ENCODE measurements around the gene CTNNB1.

Gene CTNNB1

DNA sequence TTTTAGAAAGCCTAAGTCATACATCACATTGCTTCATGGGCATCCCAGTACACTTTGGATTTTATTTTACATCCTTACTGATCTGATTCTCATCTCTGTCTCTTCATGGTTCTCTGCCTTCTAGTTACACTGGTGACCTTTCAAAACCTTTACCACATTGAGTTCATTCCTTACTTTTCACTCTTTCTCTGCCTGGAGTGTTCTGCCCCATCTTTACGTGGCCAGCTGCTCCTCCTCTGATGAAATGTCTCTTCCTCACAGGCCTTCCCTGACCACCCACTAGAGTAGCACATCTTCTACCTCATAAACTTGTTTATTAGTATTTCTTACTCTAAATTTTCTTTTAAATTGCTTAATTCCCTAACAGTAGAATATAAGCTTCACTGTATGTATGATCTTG is 17.7 kb downstream of the CTNNB1 start:
- DNase-seq = no peak

- DNase-seq = no peak
These were observed 20.1 kb downstream of the CTNNB1 start for GRCh38 chr3:41219424-41219823.

GRCh38 chr3:41220906-41221677 is 21.8 kb downstream of the CTNNB1 start:
- no peak for DNase-seq

GRCh38 chr3:41222012-41222411 is 22.7 kb downstream of the CTNNB1 start:
- DNase-seq = no peak

DNA sequence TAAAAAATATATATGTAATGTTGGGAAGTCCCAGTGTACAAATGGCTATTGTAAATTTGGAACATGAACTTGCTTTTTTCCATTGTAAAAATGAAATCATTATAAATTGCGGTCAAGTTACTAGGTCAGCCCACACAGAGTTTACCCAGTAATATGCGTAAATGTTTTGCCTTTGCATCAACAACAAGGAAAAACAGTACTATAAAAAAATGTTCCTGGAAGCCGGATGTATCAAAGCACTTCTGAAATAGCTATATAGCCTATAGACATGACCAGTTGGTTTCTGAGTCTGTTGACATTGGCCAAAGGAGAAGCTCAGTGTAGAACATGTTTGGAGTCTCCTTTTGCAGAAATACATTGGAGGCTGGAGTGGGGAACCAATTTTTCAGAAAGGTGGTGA is 23.2 kb downstream of the CTNNB1 start:
- no peak for DNase-seq

- DNase-seq = no peak
These were observed 23.8 kb downstream of the CTNNB1 start for GRCh38 chr3:41223078-41223477.

GRCh38 chr3:41223691-41224090 is 24.4 kb downstream of the CTNNB1 start:
- no peak for DNase-seq

DNA sequence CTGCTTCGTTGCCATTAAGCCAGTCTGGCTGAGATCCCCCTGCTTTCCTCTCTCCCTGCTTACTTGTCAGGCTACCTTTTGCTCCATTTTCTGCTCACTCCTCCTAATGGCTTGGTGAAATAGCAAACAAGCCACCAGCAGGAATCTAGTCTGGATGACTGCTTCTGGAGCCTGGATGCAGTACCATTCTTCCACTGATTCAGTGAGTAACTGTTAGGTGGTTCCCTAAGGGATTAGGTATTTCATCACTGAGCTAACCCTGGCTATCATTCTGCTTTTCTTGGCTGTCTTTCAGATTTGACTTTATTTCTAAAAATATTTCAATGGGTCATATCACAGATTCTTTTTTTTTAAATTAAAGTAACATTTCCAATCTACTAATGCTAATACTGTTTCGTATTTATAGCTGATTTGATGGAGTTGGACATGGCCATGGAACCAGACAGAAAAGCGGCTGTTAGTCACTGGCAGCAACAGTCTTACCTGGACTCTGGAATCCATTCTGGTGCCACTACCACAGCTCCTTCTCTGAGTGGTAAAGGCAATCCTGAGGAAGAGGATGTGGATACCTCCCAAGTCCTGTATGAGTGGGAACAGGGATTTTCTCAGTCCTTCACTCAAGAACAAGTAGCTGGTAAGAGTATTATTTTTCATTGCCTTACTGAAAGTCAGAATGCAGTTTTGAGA is 25.0 kb downstream of the CTNNB1 start:
- no peak for DNase-seq

DNA sequence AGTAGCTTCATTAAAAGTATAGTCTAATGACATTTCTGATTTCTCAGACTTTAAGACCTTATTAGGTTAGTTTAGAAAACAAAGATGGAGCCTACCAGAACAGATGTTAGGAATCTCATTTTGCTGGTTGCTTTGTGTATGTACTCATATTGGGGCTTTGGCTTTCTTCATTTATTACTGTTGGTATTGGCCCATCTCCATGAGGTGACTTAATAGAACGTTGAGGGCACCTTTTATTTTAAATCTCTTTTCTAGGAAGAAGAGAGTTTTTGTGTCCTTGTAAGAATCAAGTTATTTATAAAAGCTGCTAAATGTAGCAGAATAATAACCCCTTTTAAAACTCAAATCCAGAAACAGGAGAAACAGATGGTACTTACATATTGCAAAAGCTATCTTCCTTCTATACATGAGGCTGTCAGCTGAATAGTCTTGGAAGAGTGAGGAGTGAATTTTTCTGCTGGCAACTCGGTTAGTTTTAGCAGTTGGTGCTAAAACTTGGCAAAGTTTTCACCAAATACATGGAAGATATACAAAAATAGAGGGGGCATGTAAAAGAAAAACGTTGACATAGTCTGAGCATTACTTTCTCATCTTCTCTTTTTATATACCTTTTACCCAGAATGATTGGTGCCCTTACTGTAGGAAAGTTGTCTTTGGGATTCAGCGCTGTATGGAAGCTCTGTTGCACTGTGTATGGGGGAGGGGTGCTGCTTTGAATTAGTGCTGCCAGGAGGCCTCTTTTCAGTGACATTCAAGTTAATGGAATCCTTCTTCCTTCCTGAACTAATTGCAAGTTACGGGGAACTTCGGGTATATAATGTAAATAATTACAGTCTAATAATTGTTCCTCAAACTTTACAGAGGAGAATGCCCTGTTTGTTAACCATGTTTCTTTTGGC is 35.8 kb downstream of the CTNNB1 start:
- no peak for DNase-seq

DNA sequence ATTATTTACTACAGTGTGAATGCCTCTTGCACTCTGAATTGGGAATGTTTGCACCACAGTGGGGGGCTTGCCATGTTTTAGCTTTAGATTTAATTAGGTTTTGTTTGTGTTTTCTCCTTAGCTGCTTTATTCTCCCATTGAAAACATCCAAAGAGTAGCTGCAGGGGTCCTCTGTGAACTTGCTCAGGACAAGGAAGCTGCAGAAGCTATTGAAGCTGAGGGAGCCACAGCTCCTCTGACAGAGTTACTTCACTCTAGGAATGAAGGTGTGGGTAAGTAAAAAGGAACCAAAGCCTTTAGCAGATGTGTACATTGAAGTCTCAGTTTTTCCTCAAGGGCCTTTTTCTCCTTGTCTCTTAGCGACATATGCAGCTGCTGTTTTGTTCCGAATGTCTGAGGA is 36.9 kb downstream of the CTNNB1 start:
- no peak for DNase-seq

- no peak for DNase-seq
These were observed 38.6 kb downstream of the CTNNB1 start for GRCh38 chr3:41237907-41238306.

DNA sequence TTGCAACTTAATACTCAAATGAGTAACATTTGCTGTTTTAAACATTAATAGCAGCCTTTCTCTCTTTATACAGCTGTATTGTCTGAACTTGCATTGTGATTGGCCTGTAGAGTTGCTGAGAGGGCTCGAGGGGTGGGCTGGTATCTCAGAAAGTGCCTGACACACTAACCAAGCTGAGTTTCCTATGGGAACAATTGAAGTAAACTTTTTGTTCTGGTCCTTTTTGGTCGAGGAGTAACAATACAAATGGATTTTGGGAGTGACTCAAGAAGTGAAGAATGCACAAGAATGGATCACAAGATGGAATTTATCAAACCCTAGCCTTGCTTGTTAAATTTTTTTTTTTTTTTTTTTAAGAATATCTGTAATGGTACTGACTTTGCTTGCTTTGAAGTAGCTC is 40.3 kb downstream of the CTNNB1 start:
- DNase-seq = no peak

GRCh38 chr3:41241161-41241560 is 41.9 kb downstream of the CTNNB1 start:
- DNase-seq = no peak

- DNase-seq = no peak
These were observed 42.7 kb downstream of the CTNNB1 start for GRCh38 chr3:41241800-41242571.

GRCh38 chr3:41243183-41243582 is 43.9 kb downstream of the CTNNB1 start:
- no peak for DNase-seq

- no peak for DNase-seq
These were observed 45.5 kb downstream of the CTNNB1 start for GRCh38 chr3:41244620-41245336.

DNA sequence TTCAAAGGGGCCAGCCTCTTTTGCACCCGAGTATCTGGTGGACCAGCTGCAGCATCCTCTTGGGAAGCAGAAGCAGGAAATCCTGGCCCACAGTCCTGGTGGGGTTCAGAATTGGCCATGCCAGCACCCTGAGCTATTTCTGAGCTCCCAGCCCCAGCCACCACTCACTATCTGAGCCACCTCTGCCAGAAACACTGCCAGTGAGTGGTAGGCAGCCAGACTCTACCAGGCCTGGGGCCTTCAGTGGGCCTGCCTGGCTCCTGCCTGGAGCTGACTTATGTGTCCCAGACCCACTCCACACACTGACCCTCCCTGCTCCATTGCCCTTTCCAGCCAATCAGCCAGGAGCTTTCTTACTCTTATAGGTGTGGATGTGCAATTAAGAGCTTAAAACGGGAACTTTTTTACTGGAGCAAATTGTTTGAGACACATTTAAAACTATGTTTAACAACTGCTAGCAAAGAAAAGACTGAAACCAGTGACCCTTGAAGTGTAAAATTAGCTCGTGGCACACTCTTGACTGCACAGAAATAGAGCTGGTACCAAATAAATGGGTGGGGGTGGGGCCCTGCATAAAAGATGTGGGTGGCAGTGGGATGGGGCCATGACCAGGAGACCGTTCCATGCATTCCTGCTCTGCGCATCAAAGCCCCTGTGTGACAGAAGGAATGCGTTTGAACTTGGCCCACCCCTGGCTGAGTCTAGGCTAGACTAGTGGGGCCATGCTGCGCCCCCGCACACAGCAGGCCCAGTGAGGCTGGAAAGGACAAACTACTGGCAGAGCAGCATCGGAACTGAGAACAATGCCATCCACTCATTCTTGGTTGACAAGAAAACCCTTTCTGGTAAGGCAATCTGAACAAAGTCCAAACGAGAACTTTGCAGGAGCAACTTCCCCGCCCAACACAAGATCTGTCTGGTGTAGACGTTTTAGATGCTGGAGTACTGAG is 48.0 kb downstream of the CTNNB1 start:
- DNase-seq = peak in 6 of 51 donors; percentile 3 to 14 (median 13)

GRCh38 chr3:41248525-41248924 is 49.2 kb downstream of the CTNNB1 start:
- DNase-seq = no peak

GRCh38 chr3:41249318-41249717 is 50.0 kb downstream of the CTNNB1 start:
- DNase-seq = no peak

All from hypothalamus (tissue), 51 donors.